HepG2 (cell line): ENCODE results near the gene KCNT1. TPM values are rescaled to one million over a fixed set of nuclear protein-coding genes. Genes with fewer than 3 reads are reported as not detected.

ENCODE experiments used
- ATAC-seq: fragments of 200-7000 bp; cut with Tn5 transposase; 3 replicates; pipeline ENCODE4 v1.9.1; 2020; ENCODE audit warnings: mild to moderate bottlenecking, moderate library complexity
- BruUV-seq: library from RNA; stranded (reverse); fragments of 400-500 nt; replicated peaks from 2 replicates; lab custom pipeline; 2021; lab: Mats Ljungman, UMichigan
- CTCF ChIA-PET: fragments of 300-600 bp; formaldehyde crosslinking; extraction: SDS; loops from one replicate; lab custom pipeline; 2021; ENCODE audit warnings: low total read pairs, inconsistent platforms, low intra/inter-chr PET ratio; lab: Yijun Ruan, JAX
- POLR2A ChIA-PET: fragments of 350-600 bp; sonication (Branson Sonifier 250); formaldehyde crosslinking; loops from one replicate; lab custom pipeline; 2020; ENCODE audit warnings: antibody characterized with exemption, inconsistent platforms; lab: Yijun Ruan, JAX
- DNase-seq: peaks from one replicate; pipeline ENCODE4 v3.0.0-alpha.2; 2015; ENCODE audit warnings: low spot score
- FAIRE-seq: peaks from 3 replicates; lab custom pipeline; 2011; peaks lifted over from hg19 to GRCh38; lab: Jason Lieb, UNC
- H2AFZ ChIP-seq: one replicate; pipeline ENCODE4 v1.6.1; 2011; ENCODE audit warnings: low read length, inconsistent platforms
- H3K27ac ChIP-seq: fragments of 300-600 bp; 3 replicates; pipeline ENCODE4 v1.8.0; 2011; ENCODE audit warnings: mixed run types, mild to moderate bottlenecking, mixed read lengths, low read length, inconsistent platforms; ENCODE audit not compliant: insufficient read depth; ENCODE audit errors: extremely low read length
- H3K27me3 ChIP-seq, 2 experiments: fragments of 200-600 bp in 1 of 2; 2 replicates in 1 of 2; 3 replicates in 1 of 2; pipeline versions ENCODE4 v1.6.0 to v1.8.0; 2011; ENCODE audit warnings: low read length in 2 of 2, mild to moderate bottlenecking in 2 of 2, moderate library complexity in 2 of 2, inconsistent platforms in 1 of 2; ENCODE audit not compliant: insufficient read depth in 2 of 2, control insufficient read depth in 1 of 2
- H3K36me3 ChIP-seq, 2 experiments: fragments of 200-600 bp in 1 of 2; replicated peaks in 1 of 2; 2 replicates in 1 of 2; 3 replicates in 1 of 2; pipeline versions ENCODE4 v1.5.1 to v1.8.0; 2011; ENCODE audit warnings: low read length in 2 of 2, inconsistent platforms in 1 of 2; ENCODE audit not compliant: insufficient read depth in 2 of 2, control insufficient read depth in 1 of 2
- H3K4me1 ChIP-seq: 2 replicates; pipeline ENCODE4 v1.5.1; 2012; ENCODE audit warnings: low read length, inconsistent platforms; ENCODE audit not compliant: insufficient read depth
- H3K4me2 ChIP-seq: 2 replicates; pipeline ENCODE4 v1.6.0; 2011; ENCODE audit warnings: low read depth, low read length, inconsistent platforms
- H3K4me3 ChIP-seq, 3 experiments: fragments of 200-600 bp in 1 of 3; sonication (generic), shearing (Covaris generic) in 1 of 3; replicated peaks in 1 of 3; 2 replicates each; pipeline ENCODE4 v1.5.1; 2011 to 2016; ENCODE audit warnings: low read length in 3 of 3, inconsistent platforms in 2 of 3, low read depth in 2 of 3, mild to moderate bottlenecking in 2 of 3, control low read depth in 1 of 3, mixed read lengths in 1 of 3; ENCODE audit not compliant: insufficient read depth in 1 of 3
- H3K79me2 ChIP-seq: one replicate; pipeline ENCODE4 v1.6.1; 2011; ENCODE audit warnings: low read length, inconsistent platforms; ENCODE audit not compliant: insufficient read depth
- H3K9ac ChIP-seq: 2 replicates; pipeline ENCODE4 v1.6.0; 2011; ENCODE audit warnings: mild to moderate bottlenecking, low read depth, low read length, inconsistent platforms; ENCODE audit not compliant: insufficient read depth
- H3K9me3 ChIP-seq: 2 replicates; pipeline ENCODE4 v1.5.1; 2012; ENCODE audit warnings: mild to moderate bottlenecking, low read length
- H4K20me1 ChIP-seq: 2 replicates; pipeline ENCODE4 v1.6.0; 2011; ENCODE audit warnings: inconsistent platforms, mild to moderate bottlenecking, low read length, moderate library complexity; ENCODE audit not compliant: insufficient read depth
- ELF4 ChIP-seq: sonication (generic); formaldehyde crosslinking; IDR thresholded peaks from 2 replicates; pipeline ENCODE4 v1.5.0; 2020; ENCODE audit warnings: missing genetic modification reagents, mild to moderate bottlenecking, moderate library complexity, borderline replicate concordance
- HNRNPL ChIP-seq: fragments of 200-400 bp; formaldehyde crosslinking; IDR thresholded peaks from 2 replicates; pipeline ENCODE4 v1.6.1; 2017; ENCODE audit warnings: mild to moderate bottlenecking, low read depth, low read length
- NPAS2 ChIP-seq: sonication (generic); formaldehyde crosslinking; IDR thresholded peaks from 2 replicates; pipeline ENCODE4 v1.8.0; 2022; ENCODE audit warnings: mild to moderate bottlenecking, missing genetic modification reagents, borderline replicate concordance
- PHB2 ChIP-seq: fragments of 450-650 bp; IDR thresholded peaks from 2 replicates; pipeline ENCODE4 v1.6.1; 2018; ENCODE audit not compliant: partially characterized antibody
- RARA ChIP-seq: IDR thresholded peaks from 2 replicates; pipeline ENCODE4 v1.6.1; 2016; ENCODE audit warnings: missing genetic modification reagents, missing compliant biosample characterization
- SALL2 ChIP-seq: sonication (generic); formaldehyde crosslinking; IDR thresholded peaks from 2 replicates; pipeline ENCODE4 v1.8.1; 2023; ENCODE audit warnings: mild to moderate bottlenecking, missing genetic modification reagents, inconsistent platforms
- SRY ChIP-seq: sonication (generic); formaldehyde crosslinking; IDR thresholded peaks from 2 replicates; pipeline ENCODE4 v1.8.0; 2022; ENCODE audit warnings: mild to moderate bottlenecking, missing genetic modification reagents
- ZNF138 ChIP-seq: sonication (generic); formaldehyde crosslinking; IDR thresholded peaks from 2 replicates; pipeline ENCODE4 v1.5.0; 2020; ENCODE audit warnings: mild to moderate bottlenecking, low read depth, missing genetic modification reagents
- ZNF367 ChIP-seq: sonication (generic); formaldehyde crosslinking; IDR thresholded peaks from 2 replicates; pipeline ENCODE4 v1.4.0; 2020; ENCODE audit warnings: missing genetic modification reagents, borderline replicate concordance
- ZNF782 ChIP-seq: sonication (generic); formaldehyde crosslinking; IDR thresholded peaks from 2 replicates; pipeline ENCODE4 v1.4.0; 2020; ENCODE audit warnings: missing genetic modification reagents, mild to moderate bottlenecking, borderline replicate concordance
- WGBS: methylation state at CpG from one replicate; pipeline ENCODE4 v1.1.6; 2017; ENCODE audit warnings: low lambda C conversion rate; 5-methylcytosine and 5-hydroxymethylcytosine counted together
- in situ Hi-C: cut with HindIII; loops from 2 replicates; pipeline ENCODE4 v1.10.0; 2017; ENCODE audit warnings: low pct_unique_long_range_greater_than_20kb; ENCODE audit not compliant: extremely low pct_ligation_motif_present
- intact Hi-C: fragments of 100-400 bp; cut with micrococcal nuclease; formaldehyde crosslinking; loops from one replicate; pipeline ENCODE4 v1.10.0; 2022; ENCODE audit not compliant: unreplicated experiment
- polyA plus RNA-seq, 8 experiments: library from polyadenylated mRNA; depleted of rRNA in 3 of 8; stranded (reverse) in 7 of 8; unstranded in 1 of 8; fragments of >200 nt; fragmentation: Illumina TruSeq in 4 of 8; extraction: Trizol in 4 of 8; gene quantifications; 2 replicates each; pipeline versions ENCODE4 v1.2.1 to v1.2.3, GENCODE V29; 2011 to 2016; ENCODE audit warnings: low read depth in 4 of 8, missing spikeins in 1 of 8, mixed read lengths in 1 of 8; ENCODE audit not compliant: insufficient read depth in 1 of 8
- total RNA-seq, 5 experiments: library from RNA; depleted of rRNA; stranded (reverse); fragments of >200 nt; fragmentation: Illumina TruSeq; extraction: Trizol; gene quantifications; 2 replicates each; pipeline ENCODE4 v1.2.3, GENCODE V29; 2016; ENCODE audit warnings: low read depth in 1 of 5
- TF ChIP-seq, protein P1 (sequence below): IDR thresholded peaks from 2 replicates; pipeline ENCODE4 v1.6.1; 2016; ENCODE audit warnings: low read depth
- TF ChIP-seq, protein P2 (sequence below): sonication (generic); formaldehyde crosslinking; IDR thresholded peaks from 2 replicates; pipeline ENCODE4 v1.5.1; 2020; ENCODE audit warnings: missing genetic modification reagents, mild to moderate bottlenecking, borderline replicate concordance
- TF ChIP-seq, protein P3 (sequence below): sonication (generic); formaldehyde crosslinking; IDR thresholded peaks from 2 replicates; pipeline ENCODE4 v1.4.0; 2020; ENCODE audit warnings: missing genetic modification reagents, borderline replicate concordance

The KCNT1 gene
- total and polyA plus RNA-seq, 2 of the 13 experiments (the other 11 are each of a cell fraction or from before 2014, with no cell fraction given) = not detected

DNA sequence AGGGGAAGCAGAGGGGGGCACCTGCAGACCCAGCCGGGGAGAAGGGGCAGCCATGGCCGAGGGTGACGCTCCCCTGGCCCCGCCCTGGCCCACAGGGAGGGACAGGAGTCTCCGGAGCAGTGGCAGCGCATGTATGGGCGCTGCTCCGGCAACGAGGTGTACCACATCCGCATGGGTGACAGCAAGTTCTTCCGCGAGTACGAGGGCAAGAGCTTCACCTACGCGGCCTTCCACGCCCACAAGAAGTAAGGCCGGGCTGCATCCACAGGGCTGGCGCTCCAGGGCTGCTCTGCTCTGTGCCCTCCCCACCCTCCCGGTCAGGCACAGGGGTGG lies 68.2 kb downstream of the KCNT1 start:
- Histone ChIP-seq H3K27ac (no peak overlapping the region), H3K79me2 (no peaks in the 10 kb centered on the region), H4K20me1 (no peaks in the 10 kb centered on the region), H3K36me3 (no peaks in the 10 kb centered on the region), H3K4me1 (no peaks in the 10 kb centered on the region), H3K4me2 (no peak overlapping the region), H3K27me3 (peaks cover 3 to 37% of the 10 kb centered on the region in 2 experiments; a peak in 3 of 5 replicates), H3K4me3 (no peak overlapping the region), H3K9me3 (peaks cover 12% of the 10 kb centered on the region), H3K9ac (no peak overlapping the region), H2AFZ (no peak overlapping the region)
- FAIRE-seq (no peak), DNase-seq (no peak), ATAC-seq (no peak)
- intact Hi-C loops (no loop called here), in situ Hi-C loops (no loop called here)
- no CpG with 5 or more reads among the region's 19 CpGs for WGBS
- ChIA-PET CTCF (no interaction called here), POLR2A (no interaction called here)
- no TSS peak for BruUV-seq
- no peak for TF ChIP-seq SRY (CRISPR knock-in tag)
- TF ChIP-seq SALL2 (CRISPR knock-in tag) = no peak
- TF ChIP-seq, protein P1, sequence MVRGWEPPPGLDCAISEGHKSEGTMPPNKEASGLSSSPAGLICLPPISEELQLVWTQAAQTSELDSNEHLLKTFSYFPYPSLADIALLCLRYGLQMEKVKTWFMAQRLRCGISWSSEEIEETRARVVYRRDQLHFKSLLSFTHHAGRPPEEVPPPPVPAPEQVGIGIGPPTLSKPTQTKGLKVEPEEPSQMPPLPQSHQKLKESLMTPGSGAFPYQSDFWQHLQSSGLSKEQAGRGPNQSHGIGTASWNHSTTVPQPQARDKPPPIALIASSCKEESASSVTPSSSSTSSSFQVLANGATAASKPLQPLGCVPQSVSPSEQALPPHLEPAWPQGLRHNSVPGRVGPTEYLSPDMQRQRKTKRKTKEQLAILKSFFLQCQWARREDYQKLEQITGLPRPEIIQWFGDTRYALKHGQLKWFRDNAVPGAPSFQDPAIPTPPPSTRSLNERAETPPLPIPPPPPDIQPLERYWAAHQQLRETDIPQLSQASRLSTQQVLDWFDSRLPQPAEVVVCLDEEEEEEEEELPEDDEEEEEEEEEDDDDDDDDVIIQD (CRISPR knock-in tag) = no peak
- no peak for TF ChIP-seq NPAS2 (CRISPR knock-in tag)
- TF ChIP-seq RARA (CRISPR knock-in tag) = no peak
- TF ChIP-seq ZNF782 = no peak

DNA sequence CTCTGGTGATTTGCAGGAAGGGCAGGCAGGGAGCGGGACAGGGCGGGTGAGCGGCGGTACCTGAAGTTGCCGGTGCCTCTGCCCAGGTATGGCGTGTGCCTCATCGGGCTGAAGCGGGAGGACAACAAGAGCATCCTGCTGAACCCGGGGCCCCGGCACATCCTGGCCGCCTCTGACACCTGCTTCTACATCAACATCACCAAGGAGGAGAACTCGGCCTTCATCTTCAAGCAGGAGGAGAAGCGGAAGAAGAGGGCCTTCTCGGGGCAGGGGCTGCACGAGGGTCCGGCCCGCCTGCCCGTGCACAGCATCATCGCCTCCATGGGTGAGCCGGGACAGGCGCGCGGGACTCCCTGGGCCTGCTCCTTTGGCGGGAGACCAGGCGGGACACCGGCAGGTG lies 68.8 kb downstream of the KCNT1 start:
- no peak overlapping the region for H3K9ac ChIP-seq
- 38% methylated on average over 10 of the region's 26 CpGs for whole genome bisulfite sequencing
- ATAC-seq = no peak
- FAIRE-seq = no peak
- no peaks in the 10 kb centered on the region for H4K20me1 ChIP-seq
- H3K27me3 ChIP-seq = peaks cover 3 to 43% of the 10 kb centered on the region in 2 experiments; a peak in 4 of 5 replicates
- H3K36me3 ChIP-seq = no peaks in the 10 kb centered on the region
- intact Hi-C loops (no loop called here), in situ Hi-C loops (no loop called here)
- no peaks in the 10 kb centered on the region for H3K79me2 ChIP-seq
- no peaks in the 10 kb centered on the region for H3K4me1 ChIP-seq
- no TSS peak for BruUV-seq
- H3K4me2 ChIP-seq = no peak overlapping the region
- DNase-seq = no peak
- H3K9me3 ChIP-seq = peaks cover 10% of the 10 kb centered on the region
- ChIA-PET CTCF (no interaction called here), POLR2A (no interaction called here)
- H3K27ac ChIP-seq = no peak overlapping the region
- H2AFZ ChIP-seq = no peak overlapping the region
- no peak overlapping the region for H3K4me3 ChIP-seq
- TF ChIP-seq, protein P2, sequence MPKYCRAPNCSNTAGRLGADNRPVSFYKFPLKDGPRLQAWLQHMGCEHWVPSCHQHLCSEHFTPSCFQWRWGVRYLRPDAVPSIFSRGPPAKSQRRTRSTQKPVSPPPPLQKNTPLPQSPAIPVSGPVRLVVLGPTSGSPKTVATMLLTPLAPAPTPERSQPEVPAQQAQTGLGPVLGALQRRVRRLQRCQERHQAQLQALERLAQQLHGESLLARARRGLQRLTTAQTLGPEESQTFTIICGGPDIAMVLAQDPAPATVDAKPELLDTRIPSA (CRISPR knock-in tag) = no peak
- TF ChIP-seq ZNF367 (CRISPR knock-in tag) = no peak
- TF ChIP-seq, protein P3, sequence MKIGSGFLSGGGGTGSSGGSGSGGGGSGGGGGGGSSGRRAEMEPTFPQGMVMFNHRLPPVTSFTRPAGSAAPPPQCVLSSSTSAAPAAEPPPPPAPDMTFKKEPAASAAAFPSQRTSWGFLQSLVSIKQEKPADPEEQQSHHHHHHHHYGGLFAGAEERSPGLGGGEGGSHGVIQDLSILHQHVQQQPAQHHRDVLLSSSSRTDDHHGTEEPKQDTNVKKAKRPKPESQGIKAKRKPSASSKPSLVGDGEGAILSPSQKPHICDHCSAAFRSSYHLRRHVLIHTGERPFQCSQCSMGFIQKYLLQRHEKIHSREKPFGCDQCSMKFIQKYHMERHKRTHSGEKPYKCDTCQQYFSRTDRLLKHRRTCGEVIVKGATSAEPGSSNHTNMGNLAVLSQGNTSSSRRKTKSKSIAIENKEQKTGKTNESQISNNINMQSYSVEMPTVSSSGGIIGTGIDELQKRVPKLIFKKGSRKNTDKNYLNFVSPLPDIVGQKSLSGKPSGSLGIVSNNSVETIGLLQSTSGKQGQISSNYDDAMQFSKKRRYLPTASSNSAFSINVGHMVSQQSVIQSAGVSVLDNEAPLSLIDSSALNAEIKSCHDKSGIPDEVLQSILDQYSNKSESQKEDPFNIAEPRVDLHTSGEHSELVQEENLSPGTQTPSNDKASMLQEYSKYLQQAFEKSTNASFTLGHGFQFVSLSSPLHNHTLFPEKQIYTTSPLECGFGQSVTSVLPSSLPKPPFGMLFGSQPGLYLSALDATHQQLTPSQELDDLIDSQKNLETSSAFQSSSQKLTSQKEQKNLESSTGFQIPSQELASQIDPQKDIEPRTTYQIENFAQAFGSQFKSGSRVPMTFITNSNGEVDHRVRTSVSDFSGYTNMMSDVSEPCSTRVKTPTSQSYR (CRISPR knock-in tag) = no peak
- no peak for TF ChIP-seq HNRNPL
- TF ChIP-seq PHB2 = no peak
- no peak for TF ChIP-seq ELF4
- no peak for TF ChIP-seq ZNF138 (CRISPR knock-in tag)
